HG03432 (cell line): ENCODE measurements around the gene TMIGD3.

Experiments
- ATAC-seq: cut with Tn5 transposase; IDR thresholded peaks from one replicate; pipeline ENCODE4 v1.9.1; 2021; ENCODE audit warnings: mild to moderate bottlenecking, moderate library complexity; ENCODE audit not compliant: unreplicated experiment

TMIGD3 gene

DNA sequence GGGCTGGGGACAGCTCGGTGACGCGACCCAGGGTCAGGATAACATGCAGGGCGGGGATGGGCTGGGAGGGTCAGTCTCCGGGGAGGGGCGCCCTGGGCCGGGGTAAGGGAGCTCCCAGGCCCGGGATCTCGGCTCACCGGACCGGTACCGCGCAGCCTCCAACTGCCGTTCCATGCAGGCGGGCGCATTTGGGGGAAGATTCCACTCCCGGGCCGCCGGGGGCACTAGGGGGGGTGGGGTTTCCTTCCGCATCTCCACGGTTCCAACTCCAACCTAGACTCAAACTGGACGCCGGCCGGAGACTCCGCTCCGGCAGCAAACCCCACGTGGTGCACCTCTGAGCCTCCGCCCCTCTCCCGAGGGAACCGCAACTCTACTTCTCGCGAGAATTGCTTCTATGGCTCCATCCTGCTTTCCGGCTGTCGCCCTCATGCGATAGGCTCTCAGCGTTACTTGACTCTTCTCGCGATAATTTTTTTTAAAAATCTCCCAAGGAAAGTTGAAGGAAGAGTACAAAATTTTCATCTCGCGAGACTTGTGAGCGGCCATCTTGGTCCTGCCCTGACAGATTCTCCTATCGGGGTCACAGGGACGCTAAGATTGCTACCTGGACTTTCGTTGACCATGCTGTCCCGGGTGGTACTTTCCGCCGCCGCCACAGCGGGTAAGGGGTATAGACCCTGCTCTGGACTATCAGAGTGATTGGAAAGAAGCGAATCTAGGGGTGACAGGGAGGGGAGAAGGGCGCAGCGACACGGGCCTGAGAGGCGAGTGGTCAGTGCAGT is 54.3 kb downstream of the TMIGD3 start, which contains the start of the genes ATP5PB and WDR77:
TSS of gene ATP5PB (plus strand) at position 547 of the 785 bp plus-strand sequence. CDS start at position 625, 78 bp downstream.
TSS of gene WDR77 (minus strand) at position 339 of the 785 bp plus-strand sequence. CDS start at position 252, 87 bp downstream.
- ATAC-seq, result peak; percentile 89

- ATAC-seq, result peak; percentile 37
Observed at GRCh38 chr1:111448482-111448917, 54.9 kb downstream of the TMIGD3 start.

DNA sequence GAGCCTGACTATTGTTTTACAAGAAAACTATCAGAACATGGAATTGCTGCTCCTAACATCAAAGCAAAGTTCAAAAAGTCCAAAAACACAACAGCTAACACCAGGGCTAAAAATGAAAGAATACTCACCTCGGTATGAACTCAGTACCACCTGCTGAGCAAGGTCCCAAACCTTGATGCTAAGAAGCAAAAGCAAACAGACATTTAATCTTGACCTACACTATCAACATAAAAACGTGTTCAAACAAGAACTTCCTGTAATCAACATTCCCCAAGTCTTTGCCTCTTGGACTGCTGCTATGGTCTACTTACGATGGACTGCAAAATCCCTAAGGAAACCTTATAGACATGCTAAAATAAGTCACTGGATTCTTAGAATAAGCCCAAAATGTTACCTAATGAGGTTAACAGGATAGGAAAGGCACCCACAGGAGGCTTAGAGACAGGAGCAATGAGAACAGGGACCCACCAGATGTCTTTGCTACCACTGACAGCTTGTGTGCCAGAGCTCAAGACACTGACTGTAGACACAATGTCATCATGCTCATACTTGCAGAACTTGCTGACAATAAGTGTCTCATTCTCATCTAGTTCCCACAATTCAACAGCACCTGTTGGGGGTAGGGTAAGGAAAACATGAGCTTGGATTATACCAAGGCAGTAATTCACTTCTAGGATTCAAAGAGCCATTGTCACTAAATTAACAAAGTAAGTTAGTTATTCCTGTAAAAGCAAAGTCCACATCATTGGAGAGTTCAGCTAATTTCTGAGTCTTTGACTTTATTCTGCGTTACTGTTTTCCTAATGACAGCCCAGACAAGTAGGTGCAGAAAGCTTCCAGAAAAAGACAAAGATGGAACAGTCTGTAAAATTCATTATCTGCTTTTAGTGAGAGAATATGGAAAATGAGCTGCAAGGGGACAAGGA is 56.2 kb downstream of the TMIGD3 start:
- ATAC-seq, result no peak

GRCh38 chr1:111446546-111446945 is 56.9 kb downstream of the TMIGD3 start:
- ATAC-seq, result no peak

DNA sequence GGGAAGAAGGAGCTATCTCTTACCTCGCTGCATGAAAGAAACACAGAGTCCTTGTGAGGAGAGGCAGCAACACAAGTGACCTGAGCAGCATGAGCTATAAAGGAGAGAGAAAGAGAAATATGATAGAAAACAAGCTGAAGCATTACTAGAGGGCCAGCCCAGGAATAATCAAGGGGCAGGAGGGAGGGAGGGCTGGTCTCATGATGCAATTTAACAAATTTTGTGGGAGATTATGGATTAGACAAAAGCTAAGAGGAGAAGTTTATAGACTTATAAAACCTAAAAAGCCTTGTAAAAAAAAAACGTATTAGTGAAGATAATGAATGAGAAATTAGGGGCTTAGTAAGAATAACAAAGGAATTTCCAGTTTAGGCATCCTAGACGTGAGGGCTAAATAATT is 59.4 kb downstream of the TMIGD3 start:
- ATAC-seq, result no peak

GRCh38 chr1:111442457-111442856 is 61.0 kb downstream of the TMIGD3 start:
- ATAC-seq, result no peak

- ATAC-seq, result no peak
Observed at GRCh38 chr1:111441573-111442192, 61.8 kb downstream of the TMIGD3 start.

- no peak for ATAC-seq
Observed at GRCh38 chr1:111439461-111440351, 63.7 kb downstream of the TMIGD3 start.

DNA sequence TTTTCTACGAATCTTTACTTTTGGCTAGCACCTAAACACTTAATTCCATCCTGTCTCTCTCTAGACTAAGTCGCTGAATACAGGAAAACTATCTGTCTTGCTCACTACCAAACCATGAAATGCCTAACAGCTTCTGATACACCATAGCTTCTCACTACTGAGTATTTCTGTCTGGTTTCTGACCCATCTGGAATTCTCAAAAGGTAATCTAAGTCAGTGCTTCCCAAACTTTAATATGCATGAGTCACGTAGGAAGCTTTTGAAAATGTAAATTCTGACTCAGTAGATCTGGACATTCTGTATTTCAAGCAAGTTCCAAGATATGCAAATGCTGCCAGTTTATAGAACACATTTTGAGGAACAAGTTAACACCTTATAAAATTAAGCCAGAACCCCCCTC is 66.7 kb downstream of the TMIGD3 start:
- ATAC-seq, result no peak
